ENCODE data around the gene CEBPA. TPM values are rescaled to one million over a fixed set of nuclear protein-coding genes. Genes with fewer than 3 reads are reported as not detected.

The CEBPA gene
- total and polyA plus RNA-seq, 10 donors, result 7.4 to 27.7 (median 18.0) TPM

GRCh38 chr19:33344573-33344925 lies 42.2 kb upstream of the CEBPA start:
- no peaks in the 10 kb centered on the region for H3K9me3 ChIP-seq
- WGBS, 5 donors, result 67 to 70% (median 68%) methylated on average over 4 of the region's 4 CpGs
- H3K27ac ChIP-seq, result no peak overlapping the region
- no peak for DNase-seq
- TF ChIP-seq POLR2A (IDR thresholded peaks at IDR 0.05), result no peak
- TF ChIP-seq CTCF (IDR thresholded peaks at IDR 0.05 in 8 of 11, conservative IDR thresholded peaks at IDR 0.05 in 3 of 11), result no peak
- TF ChIP-seq POLR2AphosphoS5 (IDR thresholded peaks at IDR 0.05), result no peak
- H3K4me1 ChIP-seq, result no peaks in the 10 kb centered on the region
- intact Hi-C loops (cut with DNase I; ENCODE audit: low total_unique reads), result no loop called here
- H3K4me3 ChIP-seq, result no peak overlapping the region
- no peaks in the 10 kb centered on the region for H3K36me3 ChIP-seq
- H3K27me3 ChIP-seq (replicated peaks in 1 of 7), result peaks cover 0 to 60% (median 10%) of the 10 kb centered on the region in 7 donors

- no peaks in the 10 kb centered on the region for H3K4me1 ChIP-seq
- H3K9me3 ChIP-seq, result no peaks in the 10 kb centered on the region
- DNase-seq, result no peak
- intact Hi-C loops (cut with DNase I; ENCODE audit: low total_unique reads), result no loop called here
- peaks cover 0 to 55% (median 10%) of the 10 kb centered on the region in 7 donors for H3K27me3 ChIP-seq (replicated peaks in 1 of 7)
- TF ChIP-seq POLR2A (IDR thresholded peaks at IDR 0.05) (no peak), POLR2AphosphoS5 (IDR thresholded peaks at IDR 0.05) (no peak), CTCF (IDR thresholded peaks at IDR 0.05 in 8 of 11, conservative IDR thresholded peaks at IDR 0.05 in 3 of 11) (no peak)
- H3K27ac ChIP-seq, result no peak overlapping the region
- no peak overlapping the region for H3K4me3 ChIP-seq
- WGBS, 5 donors, result 31 to 45% (median 38%) methylated on average over 12 of the region's 12 CpGs
- no peaks in the 10 kb centered on the region for H3K36me3 ChIP-seq
These were observed 41.7 kb upstream of the CEBPA start for GRCh38 chr19:33343859-33344572.

- no peak for DNase-seq
- Histone ChIP-seq H3K9me3 (no peaks in the 10 kb centered on the region), H3K4me1 (no peaks in the 10 kb centered on the region), H3K27ac (no peak overlapping the region), H3K36me3 (no peaks in the 10 kb centered on the region), H3K27me3 (replicated peaks in 1 of 7) (peaks cover 0 to 48% (median 10%) of the 10 kb centered on the region in 7 donors), H3K4me3 (no peak overlapping the region)
- no peak for TF ChIP-seq CTCF (IDR thresholded peaks at IDR 0.05 in 8 of 11, conservative IDR thresholded peaks at IDR 0.05 in 3 of 11)
- no peak for TF ChIP-seq POLR2A (IDR thresholded peaks at IDR 0.05)
- TF ChIP-seq POLR2AphosphoS5 (IDR thresholded peaks at IDR 0.05), result no peak
- 64 to 100% (median 74%) methylated on average over 2 of the region's 2 CpGs for WGBS, 5 donors
- intact Hi-C loops (cut with DNase I; ENCODE audit: low total_unique reads), result no loop called here
These were observed 41.0 kb upstream of the CEBPA start for GRCh38 chr19:33343301-33343700.

GRCh38 chr19:33340991-33341390 lies 38.7 kb upstream of the CEBPA start:
- Histone ChIP-seq H3K27me3 (replicated peaks in 1 of 7) (peaks cover 0 to 30% (median 0%) of the 10 kb centered on the region in 7 donors), H3K27ac (no peak overlapping the region), H3K9me3 (no peaks in the 10 kb centered on the region), H3K4me3 (no peak overlapping the region), H3K36me3 (no peaks in the 10 kb centered on the region), H3K4me1 (no peaks in the 10 kb centered on the region)
- TF ChIP-seq POLR2A (IDR thresholded peaks at IDR 0.05) (no peak), POLR2AphosphoS5 (IDR thresholded peaks at IDR 0.05) (no peak), CTCF (IDR thresholded peaks at IDR 0.05 in 8 of 11, conservative IDR thresholded peaks at IDR 0.05 in 3 of 11) (no peak)
- no peak for DNase-seq
- 11 to 67% (median 53%) methylated on average over 2 of the region's 2 CpGs for WGBS, 5 donors
- intact Hi-C loops (cut with DNase I; ENCODE audit: low total_unique reads), result no loop called here

All from spleen (tissue), 11 donors.